ENCODE measurements around the gene FBXO40. TPM values are rescaled to one million over a fixed set of nuclear protein-coding genes. Genes with fewer than 3 reads are reported as not detected.

Gene FBXO40
- total RNA-seq, 1 donor from 2014 or later: 0.09 TPM

GRCh38 chr3:121552797-121553196 is 40.4 kb upstream of the FBXO40 start:
- ATAC-seq: no peak
- intact Hi-C loops (cut with DNase I): no loop called here
- Histone ChIP-seq H3K4me3 (no peak overlapping the region), H3K27ac (no peak overlapping the region), H3K4me1 (no peaks in the 10 kb centered on the region), H3K36me3 (no peaks in the 10 kb centered on the region), H3K27me3 (ENCODE audit: low read depth) (no peaks in the 10 kb centered on the region), H3K9me3 (no peaks in the 10 kb centered on the region)
- TF ChIP-seq, protein P1, sequence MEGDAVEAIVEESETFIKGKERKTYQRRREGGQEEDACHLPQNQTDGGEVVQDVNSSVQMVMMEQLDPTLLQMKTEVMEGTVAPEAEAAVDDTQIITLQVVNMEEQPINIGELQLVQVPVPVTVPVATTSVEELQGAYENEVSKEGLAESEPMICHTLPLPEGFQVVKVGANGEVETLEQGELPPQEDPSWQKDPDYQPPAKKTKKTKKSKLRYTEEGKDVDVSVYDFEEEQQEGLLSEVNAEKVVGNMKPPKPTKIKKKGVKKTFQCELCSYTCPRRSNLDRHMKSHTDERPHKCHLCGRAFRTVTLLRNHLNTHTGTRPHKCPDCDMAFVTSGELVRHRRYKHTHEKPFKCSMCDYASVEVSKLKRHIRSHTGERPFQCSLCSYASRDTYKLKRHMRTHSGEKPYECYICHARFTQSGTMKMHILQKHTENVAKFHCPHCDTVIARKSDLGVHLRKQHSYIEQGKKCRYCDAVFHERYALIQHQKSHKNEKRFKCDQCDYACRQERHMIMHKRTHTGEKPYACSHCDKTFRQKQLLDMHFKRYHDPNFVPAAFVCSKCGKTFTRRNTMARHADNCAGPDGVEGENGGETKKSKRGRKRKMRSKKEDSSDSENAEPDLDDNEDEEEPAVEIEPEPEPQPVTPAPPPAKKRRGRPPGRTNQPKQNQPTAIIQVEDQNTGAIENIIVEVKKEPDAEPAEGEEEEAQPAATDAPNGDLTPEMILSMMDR (IDR thresholded peaks at IDR 0.05): no peak
- no peak for DNase-seq

DNA sequence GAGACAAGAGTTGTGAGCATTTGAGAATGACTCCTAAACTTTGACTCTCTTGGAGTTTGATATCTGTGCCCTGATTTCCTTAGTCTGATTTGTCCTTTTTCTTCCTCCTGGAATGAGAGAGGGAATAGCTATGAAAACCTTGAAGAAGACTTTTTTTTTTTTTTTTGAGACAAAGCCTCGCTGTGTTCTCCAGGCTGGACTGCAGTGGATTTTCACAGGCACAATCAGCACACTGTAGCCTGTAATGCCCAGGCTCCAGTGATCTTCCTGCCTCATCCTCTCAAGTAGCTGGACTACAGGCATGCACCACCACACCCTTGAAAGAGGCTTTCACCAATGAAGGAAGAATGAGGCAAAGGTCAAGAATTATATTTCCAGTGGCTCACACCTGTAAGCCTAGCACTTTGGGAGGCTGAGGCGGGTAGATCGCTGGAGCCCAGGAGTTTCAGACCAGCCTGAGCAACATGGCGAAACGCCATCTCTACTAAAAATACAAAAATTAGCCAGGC is 35.7 kb upstream of the FBXO40 start:
- intact Hi-C loops (cut with DNase I): no loop called here
- no peaks in the 10 kb centered on the region for H3K9me3 ChIP-seq
- no peak overlapping the region for H3K27ac ChIP-seq
- H3K4me3 ChIP-seq: no peak overlapping the region
- ATAC-seq (no peak), DNase-seq (no peak)
- no peaks in the 10 kb centered on the region for H3K36me3 ChIP-seq
- H3K4me1 ChIP-seq: no peaks in the 10 kb centered on the region
- no peaks in the 10 kb centered on the region for H3K27me3 ChIP-seq (ENCODE audit: low read depth)
- TF ChIP-seq, protein P1 (IDR thresholded peaks at IDR 0.05): no peak

DNA sequence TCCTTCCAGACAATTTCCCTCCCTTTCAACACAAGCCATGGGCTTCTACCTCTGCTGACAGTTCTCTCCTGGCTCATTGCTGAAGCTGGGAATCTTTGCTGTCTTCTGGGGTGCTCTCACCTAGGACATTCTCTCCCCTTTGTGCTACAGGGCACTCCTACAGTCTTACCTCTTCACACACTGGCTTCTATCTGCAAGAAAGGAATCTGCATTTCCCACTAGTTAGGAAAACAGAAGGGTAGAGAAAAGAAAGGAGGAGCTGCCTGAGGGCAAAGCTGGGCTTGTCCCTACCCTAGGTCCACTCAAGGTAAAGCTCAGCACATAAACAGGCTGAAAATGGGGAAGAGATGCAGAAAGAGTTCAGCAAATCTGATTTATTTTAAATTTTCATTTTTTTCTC is 31.0 kb upstream of the FBXO40 start:
- Histone ChIP-seq H3K36me3 (no peaks in the 10 kb centered on the region), H3K9me3 (no peaks in the 10 kb centered on the region), H3K4me3 (no peak overlapping the region), H3K27me3 (ENCODE audit: low read depth) (no peaks in the 10 kb centered on the region), H3K4me1 (no peaks in the 10 kb centered on the region), H3K27ac (no peak overlapping the region)
- DNase-seq: no peak
- intact Hi-C loops (cut with DNase I): no loop called here
- no peak for ATAC-seq
- TF ChIP-seq, protein P1 (IDR thresholded peaks at IDR 0.05): no peak

GRCh38 chr3:121566773-121567172 is 26.4 kb upstream of the FBXO40 start:
- no peak overlapping the region for H3K4me3 ChIP-seq
- no peaks in the 10 kb centered on the region for H3K9me3 ChIP-seq
- no peaks in the 10 kb centered on the region for H3K4me1 ChIP-seq
- H3K27ac ChIP-seq: no peak overlapping the region
- TF ChIP-seq, protein P1 (IDR thresholded peaks at IDR 0.05): no peak
- intact Hi-C loops (cut with DNase I): no loop called here
- no peaks in the 10 kb centered on the region for H3K27me3 ChIP-seq (ENCODE audit: low read depth)
- DNase-seq (no peak), ATAC-seq (no peak)
- no peaks in the 10 kb centered on the region for H3K36me3 ChIP-seq

- no peaks in the 10 kb centered on the region for H3K27me3 ChIP-seq (ENCODE audit: low read depth)
- TF ChIP-seq, protein P1 (IDR thresholded peaks at IDR 0.05): no peak
- intact Hi-C loops (cut with DNase I): no loop called here
- no peak for DNase-seq
- no peaks in the 10 kb centered on the region for H3K4me1 ChIP-seq
- H3K4me3 ChIP-seq: no peak within 1 kb of the TSS
- H3K9me3 ChIP-seq: no peaks in the 10 kb centered on the region
- H3K27ac ChIP-seq: no peak within 1 kb of the TSS
- no peak for ATAC-seq
- no peaks in the 10 kb centered on the region for H3K36me3 ChIP-seq
These were observed 25.5 kb upstream of the FBXO40 start, which contains the start of gene ARGFX for GRCh38 chr3:121567649-121568048. ARGFX (plus strand) TSS chr3:121567949; CDS start chr3:121570714, 2,765 bp downstream.
